TTC549 (cell line): ENCODE results near the gene UBE2H.

Experiments used
- FAIRE-seq: peaks from 2 replicates; lab custom pipeline; 2012; peaks lifted over from hg19 to GRCh38; lab: Jason Lieb, UNC

The UBE2H gene

DNA sequence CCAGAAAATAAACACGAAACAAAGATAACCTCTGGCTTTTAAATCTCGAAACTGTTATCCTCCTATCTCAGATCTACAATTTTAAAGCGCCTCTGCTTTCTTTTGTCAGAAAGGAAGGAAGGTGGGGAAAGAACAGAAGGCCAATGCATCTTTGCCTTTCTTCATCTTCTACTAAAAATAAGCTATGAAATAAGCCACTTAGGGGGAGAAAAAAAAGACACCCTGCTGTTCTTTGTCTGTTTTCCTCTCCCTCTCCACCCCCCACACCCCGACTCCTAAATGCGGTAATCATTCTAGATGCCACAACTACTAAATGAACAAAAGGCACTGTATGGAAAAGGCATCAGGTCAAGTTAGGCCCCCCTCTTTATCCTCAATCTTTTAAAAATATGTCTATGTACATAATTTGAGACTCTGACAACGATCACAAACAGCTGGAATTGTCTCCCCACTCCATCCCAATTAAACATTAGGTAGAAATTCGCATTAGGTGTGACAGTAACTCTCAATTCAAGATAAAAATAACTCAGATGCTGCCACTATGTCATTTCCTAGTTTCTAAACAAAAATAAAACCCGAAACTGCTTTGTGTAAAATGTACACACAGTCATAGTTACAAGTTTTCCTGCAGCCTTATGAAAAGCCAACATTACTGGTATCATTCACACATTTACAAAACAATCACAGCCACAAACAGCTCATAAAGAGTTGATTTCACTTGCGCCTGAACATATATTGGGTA is 2.4 kb downstream of the UBE2H start:
- no peak for FAIRE-seq

GRCh38 chr7:129949292-129950133 is 3.2 kb downstream of the UBE2H start:
- no peak for FAIRE-seq

DNA sequence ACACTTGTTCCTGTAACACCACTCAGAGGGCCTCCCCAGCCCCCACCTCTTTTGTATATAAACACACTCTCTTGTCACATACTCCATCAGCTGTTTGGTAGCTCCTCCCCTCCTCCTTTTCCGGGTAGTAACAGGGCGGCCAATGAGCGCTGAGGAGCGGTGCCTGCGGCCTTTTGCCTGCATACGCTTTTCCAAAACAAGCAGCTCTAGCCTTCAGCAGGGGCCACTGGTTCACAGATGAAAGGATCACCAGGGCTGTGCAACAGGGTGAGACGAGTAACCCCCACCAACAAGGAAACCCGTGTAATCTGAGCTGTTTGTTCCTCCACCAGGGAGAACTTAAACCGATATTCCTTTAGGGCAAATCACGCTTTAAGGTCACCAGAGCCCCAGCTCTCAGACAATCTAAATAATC is 3.9 kb downstream of the UBE2H start:
- peak; percentile 45 for FAIRE-seq

DNA sequence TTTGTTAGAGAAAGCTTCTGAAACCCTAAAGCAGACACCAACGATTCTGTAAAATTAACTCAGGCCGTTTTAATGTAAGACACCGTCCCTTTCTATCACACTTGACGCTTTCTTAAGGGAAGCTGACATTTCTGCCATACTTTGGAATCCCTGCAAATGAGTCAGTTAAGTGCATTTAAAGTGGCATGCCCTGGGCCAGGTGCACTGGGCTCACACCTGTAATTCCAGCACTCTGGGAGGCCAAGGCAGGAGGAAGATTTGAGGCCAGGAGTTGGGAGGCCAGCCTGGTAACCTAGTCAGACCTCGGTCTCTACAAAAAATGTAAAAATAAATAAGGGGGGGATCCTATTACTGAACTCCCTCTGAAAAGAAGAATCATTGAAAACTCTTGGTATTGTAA is 4.4 kb downstream of the UBE2H start:
- FAIRE-seq, result no peak

GRCh38 chr7:129947701-129948100 is 5.1 kb downstream of the UBE2H start:
- no peak for FAIRE-seq

DNA sequence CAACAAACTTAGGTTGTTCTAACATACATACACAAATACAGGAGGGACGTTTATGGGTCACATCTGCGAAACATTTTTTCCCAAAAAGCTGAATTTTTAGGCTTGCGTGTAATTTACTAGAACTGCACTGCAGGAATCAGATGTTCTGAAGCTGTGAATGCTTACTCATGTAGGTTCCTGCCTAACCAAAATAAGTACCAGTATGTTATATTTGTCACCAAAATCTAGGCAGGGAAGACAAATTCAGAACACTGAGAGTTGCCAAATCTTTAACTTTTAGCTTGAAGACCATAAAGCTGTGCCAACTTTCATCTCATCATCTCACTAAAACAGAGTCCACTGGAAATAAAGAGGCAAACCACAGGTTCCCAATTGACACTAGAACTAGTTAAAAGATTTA is 5.7 kb downstream of the UBE2H start:
- FAIRE-seq, result no peak

DNA sequence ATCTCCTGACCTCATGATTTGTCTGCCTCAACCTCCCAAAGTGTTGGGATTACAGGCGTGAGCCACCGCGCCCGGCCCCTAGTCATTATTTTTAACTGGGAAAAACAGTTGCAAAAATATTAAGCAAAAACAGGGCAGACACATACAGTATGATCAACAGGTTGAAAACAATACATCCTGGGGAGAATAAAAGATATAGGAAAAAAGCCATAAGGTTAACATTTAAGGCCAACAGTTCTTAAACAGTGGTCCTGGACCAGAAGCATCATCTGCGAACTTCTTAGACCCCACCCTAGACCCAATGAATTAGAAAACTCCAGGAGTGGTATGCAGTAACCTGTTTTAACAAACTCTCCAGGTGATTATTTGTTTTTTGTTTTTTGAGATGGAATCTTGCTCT is 6.5 kb downstream of the UBE2H start:
- FAIRE-seq, result no peak

- FAIRE-seq, result no peak
Measured at GRCh38 chr7:129943352-129943751, 9.4 kb downstream of the UBE2H start.

DNA sequence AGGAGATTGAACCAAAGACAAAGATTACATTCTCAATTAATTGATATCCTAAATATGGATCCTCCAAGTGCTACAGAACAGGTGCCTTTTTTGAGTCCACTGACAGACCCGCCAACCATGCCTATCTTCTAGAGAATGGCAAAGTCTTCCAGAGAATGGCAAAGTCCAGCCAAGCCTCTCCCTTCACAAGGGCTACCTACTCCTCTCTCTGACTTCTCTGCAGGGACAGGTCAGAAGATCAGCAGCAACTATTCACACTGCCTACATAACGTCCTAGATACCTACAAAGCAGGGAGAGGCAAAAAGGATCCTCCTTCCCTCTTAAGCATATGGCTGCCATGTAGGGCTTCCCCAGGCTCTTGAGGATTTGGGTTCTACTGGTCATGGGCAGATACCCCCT is 12.4 kb downstream of the UBE2H start:
- FAIRE-seq, result no peak

DNA sequence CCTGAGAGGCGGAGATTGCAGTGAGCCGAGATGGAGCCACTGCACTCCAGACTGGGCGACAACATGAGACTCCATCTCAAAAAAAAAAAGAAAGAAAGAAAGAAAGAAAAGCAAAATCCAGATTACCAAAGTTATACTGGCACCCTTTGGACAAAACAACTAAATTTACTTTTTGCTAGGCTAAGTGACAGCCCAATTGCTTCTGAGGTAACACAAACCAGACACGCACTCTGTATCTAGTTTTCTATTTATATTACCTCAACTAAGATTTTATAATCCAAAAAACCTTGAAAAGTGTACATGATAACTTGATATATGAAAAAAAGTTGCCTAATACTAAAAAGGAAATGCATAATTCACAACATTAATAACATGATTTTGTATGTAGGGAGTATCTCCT is 12.9 kb downstream of the UBE2H start:
- no peak for FAIRE-seq

GRCh38 chr7:129933627-129934026 is 19.1 kb downstream of the UBE2H start:
- no peak for FAIRE-seq

GRCh38 chr7:129926618-129927017 is 26.1 kb downstream of the UBE2H start:
- no peak for FAIRE-seq

DNA sequence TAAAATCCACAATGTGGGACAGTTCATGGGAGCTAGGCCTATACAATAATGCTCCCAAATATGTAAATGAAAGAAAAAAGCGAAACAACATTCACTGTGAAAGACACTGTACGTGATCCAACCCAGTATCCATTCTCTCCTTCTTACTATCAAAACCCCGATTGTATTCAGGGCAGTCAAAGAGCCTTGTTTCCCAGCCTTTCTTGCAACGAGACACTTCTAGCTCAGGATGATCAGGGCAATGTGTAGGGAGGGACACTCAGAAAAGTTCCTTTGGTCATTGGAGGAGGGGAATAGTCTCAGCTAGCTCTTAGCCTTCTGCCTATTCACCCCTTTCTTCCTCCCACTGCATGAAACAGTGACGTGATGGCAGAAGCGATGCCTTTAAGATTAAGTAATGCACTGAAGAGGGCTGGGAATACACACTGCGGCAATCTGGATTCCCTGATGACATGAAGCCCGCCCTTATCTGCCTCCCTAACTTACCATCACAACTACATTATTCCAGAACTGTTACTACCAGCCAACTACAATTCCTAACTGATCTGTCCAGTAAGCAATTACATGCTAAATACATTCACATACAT is 27.3 kb downstream of the UBE2H start:
- FAIRE-seq, result no peak

- FAIRE-seq, result no peak
Measured at GRCh38 chr7:129924602-129925001, 28.2 kb downstream of the UBE2H start.

DNA sequence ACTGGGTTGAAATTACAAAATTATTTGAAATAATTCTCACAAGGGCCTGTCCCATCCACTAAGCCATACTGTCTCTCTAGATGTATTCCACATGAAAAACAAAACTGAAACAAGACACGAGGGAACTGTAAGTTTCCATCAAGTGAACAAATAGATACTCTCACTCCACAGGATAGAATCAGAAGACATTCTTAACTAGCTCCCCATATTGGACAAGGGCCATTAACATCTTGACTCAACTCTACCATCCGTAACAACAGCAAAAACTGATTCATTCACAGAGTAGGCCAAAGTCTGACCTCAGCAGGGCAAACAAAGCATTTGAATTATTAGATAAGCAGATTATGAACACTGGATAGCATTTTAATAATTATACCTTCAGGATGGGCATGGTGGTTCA is 29.1 kb downstream of the UBE2H start:
- FAIRE-seq, result no peak

GRCh38 chr7:129919492-129919891 is 33.3 kb downstream of the UBE2H start:
- no peak for FAIRE-seq

DNA sequence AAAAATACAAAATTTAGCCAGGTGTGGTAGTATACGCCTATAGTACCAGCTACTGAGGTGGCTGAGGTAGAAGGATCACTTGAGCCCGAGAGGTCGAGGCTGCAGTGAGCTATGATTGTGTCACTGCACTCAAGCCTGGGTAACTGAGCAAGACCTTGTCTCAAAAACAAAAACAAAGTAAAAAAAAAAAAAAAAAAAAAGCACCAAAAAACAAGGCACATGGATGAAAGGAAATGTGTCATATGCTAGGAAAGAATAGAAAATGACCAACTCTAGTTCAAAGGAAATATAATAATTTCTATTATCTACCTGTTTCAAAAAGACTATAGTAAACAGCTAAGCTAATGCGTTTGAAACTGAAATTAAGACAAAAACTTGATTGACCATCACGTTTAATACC is 33.8 kb downstream of the UBE2H start:
- FAIRE-seq, result no peak

- FAIRE-seq, result no peak
Measured at GRCh38 chr7:129917934-129918333, 34.8 kb downstream of the UBE2H start.

DNA sequence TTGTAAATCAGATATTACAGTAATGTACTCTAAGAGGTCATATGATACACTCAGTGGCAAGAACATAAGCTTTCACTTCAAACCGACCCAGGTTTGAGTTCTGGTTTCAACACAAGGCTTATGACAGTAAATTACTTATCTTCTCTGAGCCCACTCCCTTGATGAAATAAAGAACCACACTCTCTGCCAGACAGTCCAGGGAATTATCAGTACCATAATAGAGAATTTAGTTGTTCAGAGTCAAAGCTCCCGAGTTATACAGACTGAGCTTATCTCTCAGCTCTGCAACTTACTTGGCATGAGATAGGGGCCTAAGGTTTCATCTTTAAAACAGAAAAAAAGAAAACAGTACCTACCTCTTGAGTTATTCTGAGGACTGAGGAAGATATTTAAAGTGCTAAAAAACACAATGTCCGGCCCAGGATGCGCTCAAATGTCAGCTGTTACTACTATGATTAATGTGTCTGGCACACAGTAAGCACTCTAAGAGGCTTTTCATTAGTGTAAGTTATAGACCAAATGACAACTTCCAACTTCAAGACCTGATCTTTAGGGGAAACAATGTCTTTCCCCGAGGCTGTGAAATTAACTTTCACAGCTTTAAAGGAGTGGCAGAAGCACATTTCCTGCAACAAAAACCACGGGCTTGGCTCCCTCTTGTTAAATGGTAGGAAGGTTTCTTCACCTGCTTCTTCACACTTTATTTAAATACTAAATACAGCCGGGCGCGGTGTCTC is 38.1 kb downstream of the UBE2H start:
- FAIRE-seq, result no peak

- no peak for FAIRE-seq
Measured at GRCh38 chr7:129913428-129913827, 39.3 kb downstream of the UBE2H start.

DNA sequence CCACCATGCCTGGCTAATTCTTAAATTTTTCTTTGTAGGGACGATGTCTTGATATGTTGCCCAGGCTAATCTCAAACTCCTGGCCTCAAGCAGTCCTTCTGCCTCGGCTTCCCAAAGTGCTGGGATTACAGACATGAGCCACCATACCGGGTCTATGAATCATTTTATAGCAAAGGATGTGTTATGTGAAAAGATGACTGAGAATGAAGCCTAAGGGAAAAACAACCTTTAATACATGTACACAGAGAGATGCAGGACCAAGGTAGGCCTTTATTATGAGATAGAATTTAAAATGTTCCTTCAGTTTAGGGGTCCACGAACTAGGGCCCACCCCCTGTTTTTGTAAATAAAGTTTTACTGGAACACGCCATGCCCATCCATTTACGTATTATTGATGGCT is 41.0 kb downstream of the UBE2H start:
- FAIRE-seq, result no peak

DNA sequence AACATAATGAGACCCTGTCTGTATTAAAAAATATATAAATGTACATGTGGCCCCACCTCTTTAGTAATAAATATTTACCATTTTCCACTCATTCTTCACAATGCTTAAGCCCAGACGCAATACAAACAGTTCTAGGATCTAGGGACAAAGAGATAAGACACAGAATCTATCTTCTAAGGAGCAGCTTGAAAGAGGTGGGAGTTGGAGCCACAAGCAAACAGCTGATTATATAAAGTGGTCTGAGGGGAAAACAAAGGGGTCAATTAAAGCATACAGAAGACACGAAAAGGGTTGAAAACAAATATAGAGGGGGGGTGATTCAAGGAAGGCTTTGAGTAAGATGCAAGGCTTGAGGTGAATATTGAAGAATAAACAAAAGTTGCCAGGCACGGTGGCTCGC is 43.1 kb downstream of the UBE2H start:
- FAIRE-seq, result no peak

DNA sequence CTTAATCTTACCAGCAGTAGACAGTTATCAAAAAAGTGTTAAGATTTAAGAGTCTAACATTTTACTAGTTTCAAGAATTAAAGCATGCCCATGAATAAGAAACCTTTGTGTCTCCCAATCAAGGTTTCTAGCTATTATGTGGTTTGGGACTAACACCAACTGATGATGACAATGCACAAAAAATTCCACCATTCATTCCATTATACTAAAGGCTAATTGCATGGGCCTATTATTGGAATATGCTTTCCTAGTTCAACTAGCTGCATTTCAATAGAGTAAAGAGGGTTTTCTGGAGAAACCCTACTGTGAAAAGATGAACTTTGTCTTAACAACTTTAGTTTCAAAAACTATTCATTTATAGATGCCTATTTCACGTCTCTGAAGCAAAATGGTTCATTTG is 44.6 kb downstream of the UBE2H start:
- no peak for FAIRE-seq
